ENCODE results near the gene SCAPER.
A peak's percentile ranks its signal among the peaks of the same experiment; 100 is the strongest.

Gene SCAPER

DNA sequence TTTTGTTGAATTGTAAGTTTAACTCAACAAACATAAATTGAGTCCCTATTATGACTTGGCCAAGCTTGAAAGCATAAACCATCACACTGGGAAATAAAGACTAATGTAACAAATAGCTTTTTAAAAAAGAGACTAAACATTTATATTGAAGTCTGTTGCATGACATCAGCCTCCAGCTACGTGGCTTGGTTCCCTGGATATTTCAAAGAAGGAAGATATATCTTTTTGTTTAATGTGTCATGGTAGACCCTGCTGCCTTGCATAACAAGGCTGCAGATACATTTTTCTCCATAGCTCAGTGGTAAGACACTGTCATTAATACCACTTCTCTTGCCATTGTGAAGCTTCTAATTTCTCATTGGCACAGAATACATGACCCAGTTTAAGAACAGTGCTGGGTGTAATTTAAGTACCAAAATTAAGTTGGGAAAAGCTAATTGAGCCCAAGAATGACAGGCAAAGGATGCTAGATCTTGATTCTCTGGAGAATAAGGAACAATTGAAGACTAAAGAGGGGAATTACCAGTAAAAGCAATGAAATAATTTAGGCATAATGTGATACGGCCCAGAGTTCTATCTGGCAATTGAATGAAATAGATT lies 40.5 kb upstream of the SCAPER start:
- in situ Hi-C loops (cut with HindIII; ENCODE audit: low sequenced_read_pairs), result no loop called here

DNA sequence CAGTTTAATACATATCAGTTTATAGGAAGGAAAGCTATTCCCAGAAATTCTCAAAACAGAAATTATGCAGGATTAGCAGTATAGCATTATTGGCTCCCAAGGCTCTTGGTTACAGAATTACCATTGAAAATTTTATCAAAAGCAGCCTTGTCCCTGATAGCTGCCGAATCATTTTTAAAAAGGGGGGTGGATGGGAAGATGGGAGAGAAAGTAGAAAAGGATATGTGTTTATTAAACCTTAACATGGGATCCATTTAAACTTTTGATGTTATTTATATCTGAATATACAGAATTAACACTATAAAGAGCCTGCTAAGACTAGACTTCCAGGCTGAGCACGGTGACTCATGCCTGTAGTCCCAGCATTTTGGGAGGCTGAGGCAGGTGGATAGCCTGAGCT lies 37.2 kb upstream of the SCAPER start:
- in situ Hi-C loops (cut with HindIII; ENCODE audit: low sequenced_read_pairs), result no loop called here
- no peak overlapping the region for H3K4me3 ChIP-seq (ENCODE audit: low read depth, low read length)
- DNase-seq (ENCODE audit: low read depth, low spot score), result no peak
- TF ChIP-seq, protein P1, sequence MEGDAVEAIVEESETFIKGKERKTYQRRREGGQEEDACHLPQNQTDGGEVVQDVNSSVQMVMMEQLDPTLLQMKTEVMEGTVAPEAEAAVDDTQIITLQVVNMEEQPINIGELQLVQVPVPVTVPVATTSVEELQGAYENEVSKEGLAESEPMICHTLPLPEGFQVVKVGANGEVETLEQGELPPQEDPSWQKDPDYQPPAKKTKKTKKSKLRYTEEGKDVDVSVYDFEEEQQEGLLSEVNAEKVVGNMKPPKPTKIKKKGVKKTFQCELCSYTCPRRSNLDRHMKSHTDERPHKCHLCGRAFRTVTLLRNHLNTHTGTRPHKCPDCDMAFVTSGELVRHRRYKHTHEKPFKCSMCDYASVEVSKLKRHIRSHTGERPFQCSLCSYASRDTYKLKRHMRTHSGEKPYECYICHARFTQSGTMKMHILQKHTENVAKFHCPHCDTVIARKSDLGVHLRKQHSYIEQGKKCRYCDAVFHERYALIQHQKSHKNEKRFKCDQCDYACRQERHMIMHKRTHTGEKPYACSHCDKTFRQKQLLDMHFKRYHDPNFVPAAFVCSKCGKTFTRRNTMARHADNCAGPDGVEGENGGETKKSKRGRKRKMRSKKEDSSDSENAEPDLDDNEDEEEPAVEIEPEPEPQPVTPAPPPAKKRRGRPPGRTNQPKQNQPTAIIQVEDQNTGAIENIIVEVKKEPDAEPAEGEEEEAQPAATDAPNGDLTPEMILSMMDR (IDR thresholded peaks at IDR 0.05; ENCODE audit: low read depth, low read length), result no peak

More for the DNA sequence above, 40.5 kb upstream of the SCAPER start:
- DNase-seq (ENCODE audit: low read depth, low spot score), result no peak
- TF ChIP-seq, protein P1 (IDR thresholded peaks at IDR 0.05; ENCODE audit: low read depth, low read length), result no peak
- no peak overlapping the region for H3K4me3 ChIP-seq (ENCODE audit: low read depth, low read length)

DNA sequence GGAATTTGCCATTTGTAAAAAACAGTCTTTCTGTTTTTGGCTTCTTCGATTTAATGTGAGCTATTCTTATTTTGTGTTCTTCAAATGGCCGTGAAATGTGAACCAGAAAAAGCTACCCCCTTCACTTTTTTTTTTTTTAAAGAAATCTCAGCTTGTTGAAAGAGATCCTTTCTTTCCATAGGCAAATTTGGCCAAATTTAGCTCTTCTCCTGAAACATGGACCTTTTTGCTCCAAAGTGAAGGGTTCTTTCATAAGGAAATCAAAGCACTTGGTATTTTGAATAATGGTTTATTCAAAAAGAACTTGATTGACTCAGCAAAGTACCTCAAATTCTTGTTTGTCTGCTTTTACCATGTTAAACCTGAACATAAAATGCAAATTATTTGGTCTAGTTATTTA lies 36.5 kb upstream of the SCAPER start:
- in situ Hi-C loops (cut with HindIII; ENCODE audit: low sequenced_read_pairs), result no loop called here
- no peak overlapping the region for H3K4me3 ChIP-seq (ENCODE audit: low read depth, low read length)
- TF ChIP-seq, protein P1 (IDR thresholded peaks at IDR 0.05; ENCODE audit: low read depth, low read length), result no peak
- no peak for DNase-seq (ENCODE audit: low read depth, low spot score)

DNA sequence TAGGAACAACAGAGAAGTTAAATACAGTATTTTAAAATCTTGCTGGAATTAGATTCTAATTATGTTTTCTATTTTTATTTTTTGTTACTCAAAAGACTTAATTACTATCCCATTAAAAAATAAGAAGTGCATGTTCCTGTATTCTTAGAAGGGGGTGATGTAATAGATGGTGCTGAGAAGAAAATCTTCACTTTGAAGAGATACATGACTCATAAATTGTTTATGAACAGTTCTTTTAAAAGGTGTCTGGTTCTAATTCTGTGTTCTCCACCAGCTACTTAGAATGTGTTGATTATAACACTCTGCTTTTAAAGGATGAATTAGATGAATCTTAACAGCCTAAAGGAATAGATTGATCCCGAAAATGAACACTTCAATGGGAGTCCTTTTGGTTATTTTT lies 34.6 kb upstream of the SCAPER start:
- peak; percentile 33 for DNase-seq (ENCODE audit: low read depth, low spot score)
- no peak overlapping the region for H3K4me3 ChIP-seq (ENCODE audit: low read depth, low read length)
- in situ Hi-C loops (cut with HindIII; ENCODE audit: low sequenced_read_pairs), result no loop called here
- TF ChIP-seq, protein P1 (IDR thresholded peaks at IDR 0.05; ENCODE audit: low read depth, low read length), result no peak

DNA sequence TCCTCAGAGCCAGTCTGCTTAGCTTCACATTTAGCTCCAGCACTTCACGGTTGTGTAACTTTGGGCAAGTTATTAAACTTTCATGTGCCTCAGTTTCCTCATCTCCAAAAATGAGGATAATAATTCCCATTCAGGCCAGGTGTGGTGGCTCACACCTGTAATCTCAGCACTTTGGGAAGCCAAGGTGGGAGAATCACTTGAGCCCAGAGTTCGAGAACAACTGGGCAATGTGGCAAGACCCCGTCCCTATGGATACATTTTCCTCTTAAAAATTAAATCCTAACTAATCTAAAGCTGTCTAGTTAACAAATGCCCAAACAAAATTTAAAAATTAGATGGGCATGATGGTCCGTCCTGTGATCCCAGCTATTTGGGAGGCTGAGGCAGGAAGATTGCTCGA lies 33.6 kb upstream of the SCAPER start:
- in situ Hi-C loops (cut with HindIII; ENCODE audit: low sequenced_read_pairs), result no loop called here
- TF ChIP-seq, protein P1 (IDR thresholded peaks at IDR 0.05; ENCODE audit: low read depth, low read length), result no peak
- no peak overlapping the region for H3K4me3 ChIP-seq (ENCODE audit: low read depth, low read length)
- no peak for DNase-seq (ENCODE audit: low read depth, low spot score)

DNA sequence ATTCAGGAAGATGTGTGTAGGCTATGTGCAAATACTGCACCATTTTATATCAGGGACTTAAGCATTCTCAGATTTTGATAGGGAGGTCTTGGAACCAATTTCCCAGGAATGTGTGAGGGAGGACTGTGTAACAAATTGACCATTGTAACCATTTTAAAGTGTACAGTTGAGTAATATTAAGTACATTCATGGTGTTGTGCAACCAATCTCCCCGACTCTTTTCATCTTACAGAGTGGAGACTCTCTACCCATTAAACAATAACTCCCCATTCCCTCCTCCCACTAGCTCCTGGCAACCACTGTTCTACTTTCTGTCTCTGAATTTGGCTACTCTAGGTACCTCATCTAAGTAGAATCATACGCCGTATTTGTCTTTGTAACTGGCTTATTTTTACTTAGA lies 31.5 kb upstream of the SCAPER start:
- in situ Hi-C loops (cut with HindIII; ENCODE audit: low sequenced_read_pairs), result no loop called here
- no peak for DNase-seq (ENCODE audit: low read depth, low spot score)

More for the DNA sequence above, 31.5 kb upstream of the SCAPER start:
- no peak overlapping the region for H3K4me3 ChIP-seq (ENCODE audit: low read depth, low read length)
- TF ChIP-seq, protein P1 (IDR thresholded peaks at IDR 0.05; ENCODE audit: low read depth, low read length), result no peak

All from astrocyte of the spinal cord (primary cell).